Measurements from ENCODE around the gene HHIPL1.
"Not testable (repeated sequence)": the region's sequence is repeated elsewhere in the genome, so short reads cannot be mapped to it uniquely, and the experiment has no call there.

The HHIPL1 gene

GRCh38 chr14:99634443-99634842, 10.5 kb upstream of the HHIPL1 start:
- no peak for DNase-seq (ENCODE audit: low read depth)

- DNase-seq (ENCODE audit: low read depth) = no peak
Observed at GRCh38 chr14:99635116-99635515, 9.8 kb upstream of the HHIPL1 start.

- DNase-seq (ENCODE audit: low read depth) = no peak
Observed at GRCh38 chr14:99636487-99636886, 8.4 kb upstream of the HHIPL1 start.

GRCh38 chr14:99637624-99638023, 7.3 kb upstream of the HHIPL1 start:
- no peak for DNase-seq (ENCODE audit: low read depth)

GRCh38 chr14:99642771-99643170, 2.2 kb upstream of the HHIPL1 start:
- DNase-seq (ENCODE audit: low read depth) = not testable (repeated sequence)

GRCh38 chr14:99643343-99643742, 1.6 kb upstream of the HHIPL1 start:
- no peak for DNase-seq (ENCODE audit: low read depth)

GRCh38 chr14:99644035-99644587, 818 bp upstream of the HHIPL1 start:
- DNase-seq (ENCODE audit: low read depth) = no peak

- DNase-seq (ENCODE audit: low read depth) = no peak
Observed at GRCh38 chr14:99645545-99646505, 896 bp downstream of the HHIPL1 start.

GRCh38 chr14:99647411-99647810, 2.5 kb downstream of the HHIPL1 start:
- DNase-seq (ENCODE audit: low read depth) = no peak

GRCh38 chr14:99648027-99648784, 3.3 kb downstream of the HHIPL1 start:
- DNase-seq (ENCODE audit: low read depth) = no peak

- peak; percentile 30 for DNase-seq (ENCODE audit: low read depth)
Observed at GRCh38 chr14:99649219-99649618, 4.3 kb downstream of the HHIPL1 start.

- DNase-seq (ENCODE audit: low read depth) = no peak
Observed at GRCh38 chr14:99649643-99650042, 4.7 kb downstream of the HHIPL1 start.

GRCh38 chr14:99650189-99650588, 5.3 kb downstream of the HHIPL1 start:
- no peak for DNase-seq (ENCODE audit: low read depth)

GRCh38 chr14:99651953-99652746, 7.2 kb downstream of the HHIPL1 start:
- no peak for DNase-seq (ENCODE audit: low read depth)

- peak; percentile 45 for DNase-seq (ENCODE audit: low read depth)
Observed at GRCh38 chr14:99654235-99654985, 9.5 kb downstream of the HHIPL1 start.

GRCh38 chr14:99655521-99655920, 10.6 kb downstream of the HHIPL1 start:
- peak; percentile 32 for DNase-seq (ENCODE audit: low read depth)

- DNase-seq (ENCODE audit: low read depth) = no peak
Observed at GRCh38 chr14:99656171-99656570, 11.2 kb downstream of the HHIPL1 start.

GRCh38 chr14:99657645-99658155, 12.8 kb downstream of the HHIPL1 start:
- no peak for DNase-seq (ENCODE audit: low read depth)

- no peak for DNase-seq (ENCODE audit: low read depth)
Observed at GRCh38 chr14:99658218-99658845, 13.4 kb downstream of the HHIPL1 start.

GRCh38 chr14:99659333-99659741, 14.4 kb downstream of the HHIPL1 start:
- no peak for DNase-seq (ENCODE audit: low read depth)

Measured in ELR (cell line).